K562 treated with DMSO at 1 percent for 24 hours (cell line): Measurements from ENCODE around the gene NLRP1. TPM values are rescaled to one million over a fixed set of nuclear protein-coding genes. Genes with fewer than 3 reads are reported as not detected.

Experiments
- total RNA-seq: library from RNA; unstranded; fragments of 300-600 nt; gene quantifications from 2 replicates; pipeline ENCODE4 v1.2.3, GENCODE V29; 2022; ENCODE audit warnings: low read depth; ENCODE audit not compliant: insufficient read depth

Gene NLRP1
- 41.1 and 56.6 TPM in 2 replicates for total RNA-seq

DNA sequence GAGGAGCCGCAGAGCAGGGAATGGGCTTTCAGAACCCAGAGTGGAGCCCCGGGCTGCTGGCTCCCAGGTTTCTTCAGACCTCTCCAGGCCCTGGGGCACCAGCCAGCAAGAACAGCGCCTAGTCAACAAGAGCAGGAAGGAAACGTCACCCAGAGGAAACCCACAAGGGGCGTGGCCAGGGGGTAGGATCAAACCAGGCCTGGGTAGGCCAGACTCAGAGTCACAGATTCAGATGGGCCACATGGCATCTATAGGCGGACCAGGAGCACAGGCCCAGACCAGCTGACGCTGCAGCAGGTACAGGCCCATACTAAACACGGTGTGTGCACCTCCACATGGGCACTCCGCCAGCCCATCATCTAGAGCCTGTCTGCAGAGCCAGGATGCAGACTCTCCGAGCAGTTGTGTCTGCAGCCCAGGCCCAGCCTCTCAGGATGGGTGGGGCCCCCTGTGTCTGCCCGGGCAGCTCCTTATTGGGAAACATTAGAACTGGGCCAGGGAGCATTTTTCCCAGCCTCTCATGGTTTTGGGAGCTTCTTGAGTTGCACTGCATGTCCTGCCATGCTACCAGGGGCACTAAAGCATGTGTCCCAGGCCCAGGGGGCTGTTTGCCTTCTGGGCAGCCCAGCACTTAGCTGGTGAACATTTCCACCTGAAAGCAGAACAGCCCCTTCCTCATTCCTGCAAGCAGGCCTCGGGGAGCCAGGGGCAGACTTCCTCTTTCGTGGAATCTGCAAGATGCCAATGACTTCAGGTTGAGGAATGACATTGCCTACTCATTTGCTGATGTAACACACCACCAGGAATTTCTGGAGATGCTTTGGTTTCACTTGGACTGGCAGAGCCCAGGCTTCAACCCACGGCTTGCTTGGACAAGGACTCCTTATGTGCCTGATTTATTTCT is at the start of gene NLRP1:
Gene NLRP1, minus strand, starts transcription at position 127 of the 904 bp plus-strand sequence. CDS start 552 bp downstream, outside the sequence.

DNA sequence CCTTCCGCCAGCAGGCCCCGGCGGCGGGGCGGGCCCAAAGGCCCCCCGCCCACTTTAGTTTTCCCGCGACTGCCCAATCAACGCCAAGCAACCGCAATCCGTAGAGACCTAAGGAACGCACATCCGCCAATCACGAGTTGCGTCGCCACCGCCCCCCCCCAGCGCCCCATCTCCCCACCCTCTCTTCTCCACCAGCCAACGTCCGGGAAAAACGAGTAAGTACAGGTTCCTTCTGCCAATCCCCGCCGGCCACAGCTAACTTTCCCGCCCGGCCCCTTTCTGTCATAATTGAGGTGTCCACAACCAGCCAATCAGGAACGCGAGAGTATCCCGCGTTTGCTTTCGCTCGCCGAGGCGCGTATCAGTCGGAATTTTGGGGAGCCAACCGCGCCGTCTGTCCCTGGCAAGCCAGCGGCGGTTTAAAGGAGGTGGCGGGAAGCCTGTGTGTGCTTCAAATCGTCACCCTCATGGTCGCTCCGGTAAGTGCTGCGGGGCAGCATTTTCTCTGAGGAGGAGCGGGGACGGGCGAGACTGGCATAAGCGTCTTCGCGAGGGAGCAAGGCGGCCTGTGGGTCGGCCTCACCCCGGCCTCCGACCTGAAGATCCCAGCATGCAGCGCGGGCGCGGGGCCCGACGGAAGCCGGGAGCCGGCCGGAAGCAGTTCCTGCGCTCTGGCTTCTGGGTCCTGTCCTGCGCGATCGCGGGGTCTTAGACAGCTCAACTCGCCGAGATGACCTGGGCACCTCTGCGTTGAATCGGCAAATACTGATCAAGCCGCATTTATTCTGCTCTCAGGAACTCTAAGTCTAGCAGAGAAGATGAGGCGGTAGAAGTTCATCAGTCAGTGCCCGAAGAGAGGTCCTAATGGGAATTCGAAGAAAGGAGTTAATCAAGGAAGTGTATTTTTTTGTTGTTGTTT is 97.8 kb downstream of the NLRP1 start, which contains the start of gene MIS12:
Gene MIS12, plus strand, starts transcription at position 361 of the 919 bp plus-strand sequence. CDS start 2,297 bp downstream, outside the sequence.

DNA sequence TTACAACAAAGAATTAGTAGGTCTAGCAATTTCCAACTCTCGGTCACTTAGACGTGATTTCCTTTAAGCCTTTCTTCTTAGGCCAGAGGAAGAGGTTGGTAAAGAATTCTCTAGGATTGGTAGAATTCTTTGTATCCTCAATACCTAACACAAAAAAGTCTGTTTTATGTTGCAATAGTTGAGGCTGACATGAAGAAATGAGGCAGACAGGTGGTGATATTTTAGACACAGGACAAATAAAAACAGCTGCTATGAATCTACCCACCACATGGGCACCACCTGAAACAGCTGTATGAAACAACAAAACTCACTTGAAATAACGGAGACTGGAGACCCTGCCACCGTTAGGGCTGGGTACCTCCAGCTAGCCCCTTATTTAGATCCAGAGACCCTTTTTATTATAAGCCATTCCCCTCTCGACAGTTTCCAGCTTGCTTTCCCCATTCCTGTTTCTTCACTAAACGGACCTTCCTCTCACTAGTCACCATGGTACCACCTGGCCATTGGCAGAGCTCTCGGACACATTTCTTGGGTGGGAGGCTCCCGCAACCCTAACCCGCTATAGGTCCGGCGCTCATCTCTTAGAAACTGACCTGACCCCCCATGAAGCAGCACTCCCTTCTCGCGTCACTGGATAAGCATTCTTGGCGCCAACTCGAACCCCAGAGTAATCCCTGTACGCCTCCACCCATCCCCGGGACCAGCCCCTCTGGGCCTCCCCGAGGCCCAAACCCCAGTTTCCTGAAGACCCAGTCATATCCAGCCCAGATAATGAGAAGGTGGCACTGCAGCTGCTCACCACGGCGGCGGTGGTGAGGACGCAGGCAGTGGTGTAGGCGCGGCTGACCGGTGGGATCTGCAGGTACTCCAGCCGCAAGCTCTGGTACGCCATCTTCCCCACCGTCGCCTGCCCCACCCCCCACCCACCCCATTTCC is 98.8 kb downstream of the NLRP1 start, which contains the start of gene DERL2:
Gene DERL2, minus strand, starts transcription at position 909 of the 936 bp plus-strand sequence. Its CDS starts 17 bp downstream, at position 892.

Other genes starting within 250 kb of the NLRP1 start
- gene NUP88, start 164.8 kb downstream of the NLRP1 start, total RNA-seq: 33.9 and 40.8 TPM in 2 replicates
- 24.6 and 28.0 TPM in 2 replicates for gene RPAIN, start 164.3 kb downstream of the NLRP1 start, total RNA-seq
- 130 and 136 TPM in 2 replicates for gene C1QBP, start 145.4 kb downstream of the NLRP1 start, total RNA-seq
- gene DHX33, start 115.5 kb downstream of the NLRP1 start, total RNA-seq: 2.6 and 4.7 TPM in 2 replicates
- gene DERL2, start 98.3 kb downstream of the NLRP1 start, total RNA-seq: 11.1 TPM in 2 replicates
- gene MIS12, start 97.9 kb downstream of the NLRP1 start, total RNA-seq: 10.2 and 18.0 TPM in 2 replicates